ENCODE results near the gene IGF2R.
"Not testable (repeated sequence)": the region's sequence is repeated elsewhere in the genome, so short reads cannot be mapped to it uniquely, and the experiment has no call there.

IGF2R gene, protein sequence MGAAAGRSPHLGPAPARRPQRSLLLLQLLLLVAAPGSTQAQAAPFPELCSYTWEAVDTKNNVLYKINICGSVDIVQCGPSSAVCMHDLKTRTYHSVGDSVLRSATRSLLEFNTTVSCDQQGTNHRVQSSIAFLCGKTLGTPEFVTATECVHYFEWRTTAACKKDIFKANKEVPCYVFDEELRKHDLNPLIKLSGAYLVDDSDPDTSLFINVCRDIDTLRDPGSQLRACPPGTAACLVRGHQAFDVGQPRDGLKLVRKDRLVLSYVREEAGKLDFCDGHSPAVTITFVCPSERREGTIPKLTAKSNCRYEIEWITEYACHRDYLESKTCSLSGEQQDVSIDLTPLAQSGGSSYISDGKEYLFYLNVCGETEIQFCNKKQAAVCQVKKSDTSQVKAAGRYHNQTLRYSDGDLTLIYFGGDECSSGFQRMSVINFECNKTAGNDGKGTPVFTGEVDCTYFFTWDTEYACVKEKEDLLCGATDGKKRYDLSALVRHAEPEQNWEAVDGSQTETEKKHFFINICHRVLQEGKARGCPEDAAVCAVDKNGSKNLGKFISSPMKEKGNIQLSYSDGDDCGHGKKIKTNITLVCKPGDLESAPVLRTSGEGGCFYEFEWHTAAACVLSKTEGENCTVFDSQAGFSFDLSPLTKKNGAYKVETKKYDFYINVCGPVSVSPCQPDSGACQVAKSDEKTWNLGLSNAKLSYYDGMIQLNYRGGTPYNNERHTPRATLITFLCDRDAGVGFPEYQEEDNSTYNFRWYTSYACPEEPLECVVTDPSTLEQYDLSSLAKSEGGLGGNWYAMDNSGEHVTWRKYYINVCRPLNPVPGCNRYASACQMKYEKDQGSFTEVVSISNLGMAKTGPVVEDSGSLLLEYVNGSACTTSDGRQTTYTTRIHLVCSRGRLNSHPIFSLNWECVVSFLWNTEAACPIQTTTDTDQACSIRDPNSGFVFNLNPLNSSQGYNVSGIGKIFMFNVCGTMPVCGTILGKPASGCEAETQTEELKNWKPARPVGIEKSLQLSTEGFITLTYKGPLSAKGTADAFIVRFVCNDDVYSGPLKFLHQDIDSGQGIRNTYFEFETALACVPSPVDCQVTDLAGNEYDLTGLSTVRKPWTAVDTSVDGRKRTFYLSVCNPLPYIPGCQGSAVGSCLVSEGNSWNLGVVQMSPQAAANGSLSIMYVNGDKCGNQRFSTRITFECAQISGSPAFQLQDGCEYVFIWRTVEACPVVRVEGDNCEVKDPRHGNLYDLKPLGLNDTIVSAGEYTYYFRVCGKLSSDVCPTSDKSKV (N-terminal part only)

DNA sequence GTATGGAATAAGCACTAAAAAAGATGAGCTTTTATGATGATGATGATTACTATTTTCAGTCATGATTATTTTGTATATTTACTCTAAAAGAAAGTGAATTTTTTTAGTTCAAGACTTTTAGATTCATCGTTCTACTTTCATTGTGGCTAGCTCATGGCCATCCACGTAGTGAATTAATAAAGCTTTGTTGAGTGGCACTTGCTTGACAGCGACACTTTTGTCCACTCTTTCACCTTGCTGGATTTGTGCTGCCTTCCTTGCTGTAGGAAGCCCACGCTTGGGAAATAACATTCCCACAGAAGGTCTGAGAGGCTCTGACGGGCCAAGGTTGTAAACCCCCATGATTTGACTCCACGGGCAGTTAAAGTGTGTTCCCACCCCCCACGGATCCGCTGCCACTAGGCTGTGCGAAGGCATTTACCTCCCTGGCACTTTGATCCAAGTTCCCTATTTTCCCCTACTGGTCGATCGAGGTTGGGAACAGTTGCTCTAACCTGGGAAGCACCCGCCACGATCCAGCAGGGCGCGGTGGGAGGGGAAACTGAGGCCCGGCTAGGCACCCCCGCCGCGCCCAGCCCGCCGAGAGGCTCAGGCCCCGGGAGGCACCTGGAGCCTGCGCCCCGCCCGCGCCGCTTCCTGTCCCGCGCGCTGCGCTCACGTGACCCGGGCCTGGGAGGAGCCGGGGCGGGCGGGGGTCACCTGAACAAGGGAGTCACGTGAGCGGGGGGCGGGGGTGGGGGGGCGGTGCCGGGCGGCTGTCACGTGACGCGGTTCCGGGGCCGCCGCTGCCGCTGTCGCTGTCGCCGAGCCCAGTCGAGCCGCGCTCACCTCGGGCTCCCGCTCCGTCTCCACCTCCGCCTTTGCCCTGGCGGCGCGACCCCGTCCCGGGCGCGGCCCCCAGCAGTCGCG is at the start of gene IGF2R:
Gene IGF2R (plus strand): TSS at position 788 of the 909 bp plus-strand sequence. CDS start 165 bp downstream, outside the sequence.
- H2AFZ ChIP-seq (ENCODE audit: low read depth, low read length): peak within 1 kb of the TSS; percentile 59
- peaks cover 5% of the 10 kb centered on the region for H3K27me3 ChIP-seq (ENCODE audit: insufficient read depth, low read length)
- no peaks in the 10 kb centered on the region for H3K9me3 ChIP-seq (ENCODE audit: low read length)
- H3K4me1 ChIP-seq (ENCODE audit: insufficient read depth, low read length): peaks cover 36% of the 10 kb centered on the region
- no peaks in the 10 kb centered on the region for H3K36me3 ChIP-seq (ENCODE audit: insufficient read depth, low read length)
- peak within 1 kb of the TSS; percentile 60 for H3K4me3 ChIP-seq (ENCODE audit: low read length)

DNA sequence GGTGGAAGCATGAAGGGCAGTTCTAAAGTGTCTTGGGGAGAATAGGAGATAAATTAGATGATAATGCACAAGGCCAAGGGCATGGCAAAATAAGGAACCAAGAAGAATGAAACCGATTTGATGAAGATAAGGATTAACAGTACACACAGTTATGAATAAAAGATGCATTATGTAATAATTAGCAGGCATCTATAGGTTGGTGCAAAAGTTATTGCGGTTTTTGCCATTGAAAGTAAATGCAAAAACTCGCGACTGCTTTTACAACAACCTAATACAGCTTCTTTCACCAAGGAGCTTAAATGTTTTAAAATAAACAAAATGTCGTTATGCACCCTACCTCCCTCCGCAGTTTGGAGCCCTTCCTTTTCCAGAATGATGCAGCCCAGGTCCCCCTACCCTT is 49.1 kb upstream of the IGF2R start:
- no peak overlapping the region for H3K4me3 ChIP-seq (ENCODE audit: low read length)
- no peak overlapping the region for H2AFZ ChIP-seq (ENCODE audit: low read depth, low read length)
- no peaks in the 10 kb centered on the region for H3K36me3 ChIP-seq (ENCODE audit: insufficient read depth, low read length)
- no peaks in the 10 kb centered on the region for H3K9me3 ChIP-seq (ENCODE audit: low read length)
- no peaks in the 10 kb centered on the region for H3K4me1 ChIP-seq (ENCODE audit: insufficient read depth, low read length)
- H3K27me3 ChIP-seq (ENCODE audit: insufficient read depth, low read length): peaks cover 7% of the 10 kb centered on the region

DNA sequence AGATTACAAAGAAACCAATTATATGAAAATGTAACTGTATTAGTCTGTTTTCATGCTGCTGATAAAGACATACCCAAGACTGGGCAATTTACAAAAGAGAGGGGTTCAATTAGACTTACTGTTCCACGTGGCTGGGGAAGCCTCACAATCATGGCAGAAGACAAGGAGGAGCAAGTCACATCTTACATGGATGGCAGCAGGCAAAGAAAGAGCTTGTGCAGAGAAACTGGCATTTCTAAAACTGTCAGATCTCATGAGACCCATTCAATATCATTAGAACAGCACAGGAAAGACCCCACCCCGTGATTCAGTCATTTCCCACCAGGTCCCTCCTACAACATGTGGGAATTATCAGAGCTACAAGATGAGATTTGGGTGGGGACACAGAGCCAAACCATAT is 44.7 kb upstream of the IGF2R start:
- not testable (repeated sequence) for H2AFZ ChIP-seq (ENCODE audit: low read depth, low read length); H3K4me3 ChIP-seq (ENCODE audit: low read length); H3K4me1 ChIP-seq (ENCODE audit: insufficient read depth, low read length); H3K27me3 ChIP-seq (ENCODE audit: insufficient read depth, low read length); H3K9me3 ChIP-seq (ENCODE audit: low read length); H3K36me3 ChIP-seq (ENCODE audit: insufficient read depth, low read length)

DNA sequence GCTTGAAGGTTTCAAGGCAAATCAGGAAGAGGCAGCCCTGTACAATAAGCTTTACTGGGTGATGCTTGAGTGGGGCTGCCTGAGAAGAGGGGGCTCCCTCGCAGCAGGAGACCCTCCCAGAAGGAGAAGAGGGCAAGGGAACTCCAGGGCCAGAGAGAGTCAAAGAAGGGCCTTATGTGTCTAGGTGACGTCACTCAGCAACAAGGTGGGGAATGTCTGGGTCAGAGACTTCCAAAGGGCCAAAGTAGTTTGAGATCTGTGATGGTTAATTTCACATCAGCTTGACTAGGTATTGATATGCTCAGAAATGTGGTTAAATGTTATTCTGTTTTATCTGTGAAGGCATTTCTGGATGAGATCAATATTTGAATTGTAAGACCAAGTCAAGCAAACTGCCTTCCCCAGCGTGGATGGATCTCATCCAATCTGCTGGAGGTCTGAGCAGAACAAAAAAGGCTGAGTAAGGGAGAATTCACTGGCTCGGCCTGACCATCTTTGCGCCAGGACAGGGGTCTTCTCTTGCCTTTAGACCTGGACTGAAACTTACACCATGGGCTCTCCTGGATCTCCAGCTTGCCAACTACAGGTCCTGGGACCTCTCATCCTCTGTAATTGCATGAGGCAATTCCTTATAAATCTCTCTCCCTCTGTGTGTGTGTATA is 42.2 kb upstream of the IGF2R start:
- no peaks in the 10 kb centered on the region for H3K4me1 ChIP-seq (ENCODE audit: insufficient read depth, low read length)
- H3K9me3 ChIP-seq (ENCODE audit: low read length): no peaks in the 10 kb centered on the region
- no peak overlapping the region for H3K4me3 ChIP-seq (ENCODE audit: low read length)
- no peak overlapping the region for H2AFZ ChIP-seq (ENCODE audit: low read depth, low read length)
- no peaks in the 10 kb centered on the region for H3K27me3 ChIP-seq (ENCODE audit: insufficient read depth, low read length)
- no peaks in the 10 kb centered on the region for H3K36me3 ChIP-seq (ENCODE audit: insufficient read depth, low read length)

DNA sequence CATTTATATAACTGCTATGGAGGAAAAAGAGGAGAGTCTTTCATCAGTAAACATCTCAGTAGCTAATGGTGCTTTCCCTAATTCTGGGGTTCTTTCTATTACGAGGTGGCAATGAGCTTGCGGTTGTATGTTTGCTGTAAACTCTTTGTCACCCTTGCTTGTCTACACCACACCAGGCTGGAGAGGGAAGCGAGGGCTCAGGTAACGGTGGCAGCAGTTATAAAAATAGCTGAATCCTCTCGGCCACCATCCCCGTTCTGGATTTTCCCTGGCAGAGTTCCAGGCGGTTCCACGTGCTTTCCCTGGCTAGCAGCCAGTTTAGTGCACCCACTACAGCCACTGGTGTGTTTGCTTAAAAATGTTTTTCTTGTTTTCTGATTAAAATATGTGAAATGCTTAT is 39.1 kb upstream of the IGF2R start:
- Histone ChIP-seq H3K9me3 (ENCODE audit: low read length) (no peaks in the 10 kb centered on the region), H3K4me1 (ENCODE audit: insufficient read depth, low read length) (no peaks in the 10 kb centered on the region), H3K36me3 (ENCODE audit: insufficient read depth, low read length) (no peaks in the 10 kb centered on the region), H2AFZ (ENCODE audit: low read depth, low read length) (no peak overlapping the region), H3K27me3 (ENCODE audit: insufficient read depth, low read length) (peaks cover 3% of the 10 kb centered on the region), H3K4me3 (ENCODE audit: low read length) (no peak overlapping the region)

DNA sequence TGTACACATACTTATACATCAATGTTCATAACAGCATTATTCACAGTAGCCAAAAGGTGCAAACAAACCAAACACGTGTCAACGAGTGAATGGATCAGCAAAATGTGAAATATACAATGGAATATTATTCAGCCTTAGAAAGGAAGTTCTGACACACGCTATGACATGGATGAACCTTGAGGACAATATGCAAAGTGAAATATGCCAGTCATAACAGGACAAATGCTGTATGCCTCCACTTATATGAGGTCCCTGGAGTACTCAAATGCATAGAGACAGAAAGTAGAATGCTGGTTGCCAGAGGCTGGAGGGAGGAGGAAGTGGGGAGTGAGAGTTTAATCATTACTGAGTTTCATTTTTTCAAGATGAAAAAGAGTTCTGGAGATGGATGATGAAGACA is 37.8 kb upstream of the IGF2R start:
- no peaks in the 10 kb centered on the region for H3K4me1 ChIP-seq (ENCODE audit: insufficient read depth, low read length)
- no peaks in the 10 kb centered on the region for H3K9me3 ChIP-seq (ENCODE audit: low read length)
- peaks cover 3% of the 10 kb centered on the region for H3K27me3 ChIP-seq (ENCODE audit: insufficient read depth, low read length)
- H3K4me3 ChIP-seq (ENCODE audit: low read length): no peak overlapping the region
- H3K36me3 ChIP-seq (ENCODE audit: insufficient read depth, low read length): no peaks in the 10 kb centered on the region
- no peak overlapping the region for H2AFZ ChIP-seq (ENCODE audit: low read depth, low read length)

DNA sequence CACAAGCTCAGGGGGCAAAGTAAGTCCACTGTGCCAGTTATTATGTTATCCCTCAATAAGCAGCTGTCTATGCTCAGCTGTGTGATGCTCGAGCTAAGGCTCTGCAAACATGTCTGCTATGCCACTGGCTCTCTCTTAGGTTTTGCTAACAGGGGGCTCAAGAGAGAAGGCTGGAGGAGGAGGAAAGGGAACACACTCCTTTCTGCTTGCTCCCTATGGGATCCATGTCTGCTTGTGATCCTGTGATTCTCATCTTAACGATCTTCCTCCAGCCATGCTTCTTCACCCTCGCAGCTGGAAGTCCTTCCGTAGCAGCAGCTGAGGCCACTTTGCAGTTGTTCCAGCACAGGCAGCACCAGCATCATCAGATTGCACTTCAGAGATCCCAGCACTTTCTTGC is 37.0 kb upstream of the IGF2R start:
- Histone ChIP-seq H3K4me1 (ENCODE audit: insufficient read depth, low read length) (no peaks in the 10 kb centered on the region), H3K36me3 (ENCODE audit: insufficient read depth, low read length) (no peaks in the 10 kb centered on the region), H3K27me3 (ENCODE audit: insufficient read depth, low read length) (peaks cover 3% of the 10 kb centered on the region), H3K4me3 (ENCODE audit: low read length) (no peak overlapping the region), H2AFZ (ENCODE audit: low read depth, low read length) (no peak overlapping the region), H3K9me3 (ENCODE audit: low read length) (no peaks in the 10 kb centered on the region)

DNA sequence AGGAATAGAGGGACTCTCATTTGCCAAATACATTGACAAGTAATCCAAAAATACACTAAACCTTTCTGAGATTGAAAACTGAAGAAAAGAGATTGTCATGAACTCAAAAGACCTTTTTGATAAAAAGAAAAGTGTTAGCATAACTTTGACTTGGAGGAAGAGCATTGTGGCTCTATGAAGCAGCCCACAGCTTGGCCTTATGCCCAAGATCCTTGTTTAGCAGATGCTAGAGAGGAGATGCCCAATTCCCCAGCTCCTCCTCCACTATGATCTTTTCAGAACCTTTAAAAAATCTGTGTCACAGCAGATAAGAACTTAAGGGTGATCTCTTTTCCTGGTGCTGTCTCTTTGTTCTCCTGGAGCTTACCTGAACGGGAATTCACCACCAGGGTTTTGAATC is 35.8 kb upstream of the IGF2R start:
- Histone ChIP-seq H2AFZ (ENCODE audit: low read depth, low read length) (no peak overlapping the region), H3K36me3 (ENCODE audit: insufficient read depth, low read length) (no peaks in the 10 kb centered on the region), H3K4me3 (ENCODE audit: low read length) (no peak overlapping the region), H3K4me1 (ENCODE audit: insufficient read depth, low read length) (no peaks in the 10 kb centered on the region), H3K9me3 (ENCODE audit: low read length) (no peaks in the 10 kb centered on the region), H3K27me3 (ENCODE audit: insufficient read depth, low read length) (peaks cover 3% of the 10 kb centered on the region)

DNA sequence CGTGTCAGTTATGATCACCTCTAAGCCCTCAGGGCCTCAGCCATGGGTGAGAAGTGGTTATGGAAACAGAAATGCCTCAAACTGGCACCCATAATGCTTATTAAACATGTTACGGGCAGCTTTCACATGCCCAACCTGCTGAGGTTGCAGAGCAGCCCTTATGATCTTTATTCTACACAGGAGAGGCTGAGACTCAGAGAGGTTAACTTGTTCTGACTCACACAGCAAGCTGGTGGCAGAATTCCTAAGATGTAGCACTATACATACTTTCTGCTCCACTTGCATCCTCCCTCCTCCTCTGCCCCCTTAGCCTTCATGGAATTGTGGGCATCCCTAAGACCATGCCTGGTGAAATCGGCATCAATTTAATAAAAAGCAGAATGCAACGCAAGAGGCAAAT is 34.7 kb upstream of the IGF2R start:
- no peaks in the 10 kb centered on the region for H3K4me1 ChIP-seq (ENCODE audit: insufficient read depth, low read length)
- H2AFZ ChIP-seq (ENCODE audit: low read depth, low read length): no peak overlapping the region
- no peaks in the 10 kb centered on the region for H3K36me3 ChIP-seq (ENCODE audit: insufficient read depth, low read length)
- peaks cover 3% of the 10 kb centered on the region for H3K27me3 ChIP-seq (ENCODE audit: insufficient read depth, low read length)
- H3K4me3 ChIP-seq (ENCODE audit: low read length): no peak overlapping the region
- H3K9me3 ChIP-seq (ENCODE audit: low read length): no peaks in the 10 kb centered on the region

DNA sequence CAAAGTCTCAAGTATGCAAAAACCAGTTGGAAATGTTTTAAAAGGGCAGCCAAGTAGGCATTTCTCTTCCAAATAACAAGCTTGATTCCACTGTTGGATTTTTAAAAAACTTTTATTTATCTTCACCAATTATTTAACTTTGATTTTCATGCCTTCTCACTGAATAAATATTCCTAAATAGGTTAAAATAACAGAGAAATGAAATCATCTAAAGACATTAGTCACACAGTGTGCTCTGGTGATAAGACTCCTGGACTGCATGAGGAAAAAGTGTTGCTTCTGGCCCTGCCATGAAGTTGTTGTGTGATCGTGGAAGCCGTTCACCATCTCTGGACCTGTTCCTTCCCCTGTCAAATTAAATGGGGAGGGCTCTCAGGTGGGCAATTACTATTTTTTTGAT is 33.8 kb upstream of the IGF2R start:
- H3K36me3 ChIP-seq (ENCODE audit: insufficient read depth, low read length): no peaks in the 10 kb centered on the region
- no peaks in the 10 kb centered on the region for H3K9me3 ChIP-seq (ENCODE audit: low read length)
- no peaks in the 10 kb centered on the region for H3K4me1 ChIP-seq (ENCODE audit: insufficient read depth, low read length)
- no peak overlapping the region for H2AFZ ChIP-seq (ENCODE audit: low read depth, low read length)
- peaks cover 3% of the 10 kb centered on the region for H3K27me3 ChIP-seq (ENCODE audit: insufficient read depth, low read length)
- H3K4me3 ChIP-seq (ENCODE audit: low read length): no peak overlapping the region

DNA sequence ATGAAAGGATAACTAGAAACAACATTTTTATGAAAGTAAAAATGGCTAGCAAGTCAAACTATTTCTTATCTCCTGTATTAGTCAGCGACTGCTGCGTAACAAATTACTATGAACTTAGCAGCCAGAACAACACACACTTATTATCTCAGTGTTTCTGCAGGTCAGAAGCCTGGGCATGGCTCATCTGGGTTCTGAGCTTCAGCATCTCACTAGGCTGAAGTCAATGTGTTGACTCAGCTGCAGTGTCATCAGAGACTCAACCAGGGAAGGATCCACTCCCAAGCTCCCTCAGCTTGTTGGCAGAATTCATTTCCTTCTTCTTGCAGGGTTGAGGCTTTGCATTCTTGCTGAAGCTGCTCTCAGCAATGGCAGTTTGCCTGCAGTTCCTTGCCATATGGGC is 33.2 kb upstream of the IGF2R start:
- Histone ChIP-seq H3K27me3 (ENCODE audit: insufficient read depth, low read length) (peaks cover 3% of the 10 kb centered on the region), H3K4me3 (ENCODE audit: low read length) (no peak overlapping the region), H2AFZ (ENCODE audit: low read depth, low read length) (no peak overlapping the region), H3K4me1 (ENCODE audit: insufficient read depth, low read length) (no peaks in the 10 kb centered on the region), H3K9me3 (ENCODE audit: low read length) (no peaks in the 10 kb centered on the region), H3K36me3 (ENCODE audit: insufficient read depth, low read length) (no peaks in the 10 kb centered on the region)

DNA sequence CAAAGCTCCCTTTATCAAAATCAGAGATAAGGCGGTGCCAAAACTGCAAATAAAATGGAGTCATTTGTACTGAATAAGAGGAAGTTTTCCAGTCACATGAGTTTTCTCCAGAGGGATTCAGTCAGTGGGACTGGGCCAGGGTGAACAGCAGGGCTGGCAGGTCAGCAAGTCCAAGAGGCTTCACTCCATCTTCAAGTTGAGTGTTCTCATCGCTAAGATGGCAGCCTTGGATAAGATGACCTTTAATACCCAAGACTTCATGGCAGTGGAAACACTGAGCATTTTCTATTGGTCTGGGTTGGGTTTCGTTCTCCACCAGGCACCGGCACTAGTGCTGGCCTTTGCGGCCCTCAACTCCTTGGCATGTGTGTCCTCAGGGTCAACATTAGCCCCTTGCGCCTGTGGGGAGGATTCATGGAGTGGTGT is 29.3 kb upstream of the IGF2R start:
- H3K27me3 ChIP-seq (ENCODE audit: insufficient read depth, low read length): no peaks in the 10 kb centered on the region
- peaks cover 2% of the 10 kb centered on the region for H3K9me3 ChIP-seq (ENCODE audit: low read length)
- no peaks in the 10 kb centered on the region for H3K4me1 ChIP-seq (ENCODE audit: insufficient read depth, low read length)

More for the DNA sequence above, 29.3 kb upstream of the IGF2R start:
- H2AFZ ChIP-seq (ENCODE audit: low read depth, low read length): no peak overlapping the region
- no peak overlapping the region for H3K4me3 ChIP-seq (ENCODE audit: low read length)
- no peaks in the 10 kb centered on the region for H3K36me3 ChIP-seq (ENCODE audit: insufficient read depth, low read length)
